OCI-LY7 (cell line): ENCODE measurements around the gene SUPT5H.

Experiments
- EZH2phosphoT487 ChIP-seq: fragments of 200-600 bp; sonication (generic); IDR thresholded peaks from 2 replicates; pipeline ENCODE4 v1.6.1; 2018; ENCODE audit warnings: low read depth, borderline replicate concordance, mild to moderate bottlenecking, mixed run types, antibody characterized with exemption, low read length, moderate library complexity, mixed read lengths
- TF ChIP-seq, protein P1 (sequence below): fragments of 200-600 bp; sonication (generic); conservative IDR thresholded peaks from 2 replicates; pipeline ENCODE4 v1.5.1; 2014; ENCODE audit warnings: mild to moderate bottlenecking, antibody characterized with exemption, low read length, moderate library complexity, mixed read lengths

- TF ChIP-seq, protein P1, sequence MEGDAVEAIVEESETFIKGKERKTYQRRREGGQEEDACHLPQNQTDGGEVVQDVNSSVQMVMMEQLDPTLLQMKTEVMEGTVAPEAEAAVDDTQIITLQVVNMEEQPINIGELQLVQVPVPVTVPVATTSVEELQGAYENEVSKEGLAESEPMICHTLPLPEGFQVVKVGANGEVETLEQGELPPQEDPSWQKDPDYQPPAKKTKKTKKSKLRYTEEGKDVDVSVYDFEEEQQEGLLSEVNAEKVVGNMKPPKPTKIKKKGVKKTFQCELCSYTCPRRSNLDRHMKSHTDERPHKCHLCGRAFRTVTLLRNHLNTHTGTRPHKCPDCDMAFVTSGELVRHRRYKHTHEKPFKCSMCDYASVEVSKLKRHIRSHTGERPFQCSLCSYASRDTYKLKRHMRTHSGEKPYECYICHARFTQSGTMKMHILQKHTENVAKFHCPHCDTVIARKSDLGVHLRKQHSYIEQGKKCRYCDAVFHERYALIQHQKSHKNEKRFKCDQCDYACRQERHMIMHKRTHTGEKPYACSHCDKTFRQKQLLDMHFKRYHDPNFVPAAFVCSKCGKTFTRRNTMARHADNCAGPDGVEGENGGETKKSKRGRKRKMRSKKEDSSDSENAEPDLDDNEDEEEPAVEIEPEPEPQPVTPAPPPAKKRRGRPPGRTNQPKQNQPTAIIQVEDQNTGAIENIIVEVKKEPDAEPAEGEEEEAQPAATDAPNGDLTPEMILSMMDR = no peak
- no peak for TF ChIP-seq EZH2phosphoT487
These were observed 23.4 kb upstream of the SUPT5H start for GRCh38 chr19:39422020-39422419.
